Hippocampal formation (tissue), 2 donors: Measurements from ENCODE around the gene GOLGA2.
"Not testable (repeated sequence)": the region's sequence is repeated elsewhere in the genome, so short reads cannot be mapped to it uniquely, and the experiment has no call there.

Source experiments
- DNase-seq, 2 donors: peaks; one replicate each; lab custom pipeline; 2025; lab: John Stamatoyannopoulos, UW

Gene GOLGA2

GRCh38 chr9:128242828-128243214 lies 33.0 kb downstream of the GOLGA2 start:
- no peak for DNase-seq

- no peak for DNase-seq
These were observed 33.7 kb downstream of the GOLGA2 start for GRCh38 chr9:128242124-128242523.

GRCh38 chr9:128233817-128234406 lies 41.9 kb downstream of the GOLGA2 start:
- no peak for DNase-seq

GRCh38 chr9:128232528-128233428 lies 43.0 kb downstream of the GOLGA2 start:
- no peak for DNase-seq

- DNase-seq, result no peak
These were observed 43.9 kb downstream of the GOLGA2 start for GRCh38 chr9:128231638-128232527.

DNA sequence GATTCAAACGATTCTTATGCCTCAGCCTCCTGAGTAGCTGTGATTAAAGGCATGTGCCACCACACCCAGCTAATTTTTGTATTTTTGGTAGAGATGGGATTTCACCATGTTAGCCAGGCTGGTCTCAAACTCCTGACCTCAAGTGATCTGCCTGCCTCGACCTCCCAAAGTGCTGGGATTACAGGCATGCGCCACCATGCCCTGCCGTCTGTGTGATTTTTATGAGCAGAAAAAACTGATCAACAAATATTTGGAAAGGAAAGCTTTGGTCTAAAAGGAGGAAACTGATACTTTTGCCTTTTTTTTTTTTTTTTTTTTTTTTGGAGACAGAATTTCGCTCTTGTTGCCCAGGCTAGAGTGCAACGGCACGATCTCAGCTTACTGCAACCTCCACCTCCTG lies 44.9 kb downstream of the GOLGA2 start:
- DNase-seq, result not testable (repeated sequence)

DNA sequence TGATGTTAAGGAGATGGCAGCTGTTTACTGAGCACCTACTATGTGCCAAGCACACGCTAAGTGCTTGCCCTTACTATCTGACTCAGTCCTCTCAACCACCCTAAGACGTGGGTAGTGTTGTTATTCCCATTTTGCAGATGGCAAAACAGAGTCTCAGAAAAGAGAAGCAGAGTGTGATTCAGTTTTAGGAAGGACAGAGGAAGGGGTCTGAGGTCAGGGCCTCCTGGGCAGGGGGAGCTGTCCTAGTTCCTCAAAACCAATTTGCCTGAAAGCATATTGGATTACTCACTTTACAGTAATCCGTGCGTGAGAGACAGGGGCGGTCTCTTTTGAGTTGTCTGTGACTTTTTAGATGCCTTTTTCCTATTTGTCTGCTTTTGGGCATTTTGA lies 49.4 kb downstream of the GOLGA2 start:
- DNase-seq, result no peak

DNA sequence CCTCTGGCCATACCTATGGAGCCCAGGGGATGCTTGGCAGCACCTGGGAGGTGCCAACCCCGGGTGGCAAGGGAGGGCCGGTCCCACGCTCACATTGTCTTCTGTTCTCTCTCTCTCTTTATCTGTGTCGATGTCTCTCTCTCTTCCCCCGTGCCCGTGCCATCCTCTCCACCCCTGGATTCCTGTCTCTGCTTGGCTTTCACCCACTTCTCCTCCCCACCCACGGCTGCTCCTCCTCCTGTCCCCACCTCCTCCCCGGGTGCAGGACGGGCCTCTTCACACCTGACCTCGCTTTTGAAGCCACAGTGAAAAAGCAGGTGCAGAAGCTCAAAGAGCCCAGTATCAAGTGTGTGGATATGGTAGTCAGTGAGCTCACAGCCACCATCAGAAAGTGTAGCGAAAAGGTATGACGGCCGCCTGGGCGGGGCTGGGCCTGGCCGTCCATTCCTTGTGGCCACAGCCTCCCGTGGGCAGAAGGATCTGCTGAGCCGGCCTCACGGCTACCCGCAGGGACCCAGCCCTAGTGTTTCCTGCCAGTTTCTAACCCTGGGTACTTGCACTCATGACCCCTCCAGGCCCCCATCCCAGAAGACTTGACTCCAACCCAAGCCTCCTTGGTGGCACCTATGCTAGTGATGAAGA lies 49.9 kb downstream of the GOLGA2 start:
- DNase-seq, result no peak

DNA sequence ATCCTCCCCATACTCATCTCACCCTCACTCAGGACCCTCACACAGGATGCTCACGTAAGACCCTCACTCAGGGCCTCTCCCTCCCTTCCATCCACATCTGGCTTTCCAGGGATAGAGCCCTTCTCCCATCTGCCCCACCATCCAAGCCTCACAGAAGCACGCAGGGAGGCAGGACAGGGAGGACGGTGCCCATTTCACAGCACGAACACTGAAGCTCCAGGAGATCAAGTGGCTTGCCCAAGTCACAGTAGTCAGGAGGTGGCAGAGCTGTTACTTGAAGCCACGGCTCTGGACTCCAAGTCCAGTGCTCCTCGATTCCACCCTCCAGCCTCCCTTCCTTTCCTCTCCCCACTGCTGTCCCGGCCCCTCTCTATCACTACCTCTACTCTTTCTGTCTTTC lies 50.9 kb downstream of the GOLGA2 start:
- DNase-seq, result no peak

GRCh38 chr9:128222880-128223670 lies 52.7 kb downstream of the GOLGA2 start:
- no peak for DNase-seq

- no peak for DNase-seq
These were observed 53.8 kb downstream of the GOLGA2 start for GRCh38 chr9:128222026-128222425.

- no peak for DNase-seq
These were observed 56.0 kb downstream of the GOLGA2 start for GRCh38 chr9:128219831-128220230.

DNA sequence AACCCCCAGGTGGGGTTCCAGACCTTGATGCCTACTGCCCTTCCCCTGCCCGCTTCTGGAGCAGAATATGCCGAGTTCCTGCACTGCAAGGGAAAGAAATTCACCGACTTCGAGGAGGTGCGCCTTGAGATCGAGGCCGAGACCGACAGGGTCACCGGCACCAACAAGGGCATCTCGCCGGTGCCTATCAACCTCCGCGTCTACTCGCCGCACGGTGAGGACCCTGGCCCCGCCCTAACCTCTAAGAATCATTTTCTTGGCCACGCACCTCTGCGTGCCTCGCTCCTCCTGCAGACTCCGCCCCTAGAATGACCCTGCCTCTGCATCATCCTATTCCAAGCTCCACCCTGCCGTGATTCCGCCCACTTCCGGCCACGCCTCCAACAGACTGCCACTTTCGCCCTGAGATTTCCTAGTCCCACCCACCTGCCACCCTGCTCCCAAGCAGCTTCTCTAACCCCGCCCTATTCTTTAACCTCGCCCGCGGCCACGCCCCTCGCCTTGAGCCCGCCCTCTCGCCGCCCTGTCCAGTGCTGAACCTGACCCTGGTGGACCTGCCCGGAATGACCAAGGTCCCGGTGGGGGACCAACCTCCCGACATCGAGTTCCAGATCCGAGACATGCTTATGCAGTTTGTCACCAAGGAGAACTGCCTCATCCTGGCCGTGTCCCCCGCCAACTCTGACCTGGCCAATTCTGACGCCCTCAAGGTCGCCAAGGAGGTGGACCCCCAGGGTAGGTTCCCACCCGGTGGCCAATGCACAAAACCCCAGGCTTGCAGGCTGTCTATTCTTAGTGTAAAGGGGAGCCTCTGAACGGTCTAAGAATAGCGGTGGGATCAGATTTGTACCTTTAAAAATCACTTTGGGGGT lies 57.1 kb downstream of the GOLGA2 start:
- peak; percentile 57 to 83 for DNase-seq

- DNase-seq, result no peak
These were observed 57.7 kb downstream of the GOLGA2 start for GRCh38 chr9:128218172-128218517.

- no peak for DNase-seq
These were observed 58.8 kb downstream of the GOLGA2 start for GRCh38 chr9:128216781-128217553.

DNA sequence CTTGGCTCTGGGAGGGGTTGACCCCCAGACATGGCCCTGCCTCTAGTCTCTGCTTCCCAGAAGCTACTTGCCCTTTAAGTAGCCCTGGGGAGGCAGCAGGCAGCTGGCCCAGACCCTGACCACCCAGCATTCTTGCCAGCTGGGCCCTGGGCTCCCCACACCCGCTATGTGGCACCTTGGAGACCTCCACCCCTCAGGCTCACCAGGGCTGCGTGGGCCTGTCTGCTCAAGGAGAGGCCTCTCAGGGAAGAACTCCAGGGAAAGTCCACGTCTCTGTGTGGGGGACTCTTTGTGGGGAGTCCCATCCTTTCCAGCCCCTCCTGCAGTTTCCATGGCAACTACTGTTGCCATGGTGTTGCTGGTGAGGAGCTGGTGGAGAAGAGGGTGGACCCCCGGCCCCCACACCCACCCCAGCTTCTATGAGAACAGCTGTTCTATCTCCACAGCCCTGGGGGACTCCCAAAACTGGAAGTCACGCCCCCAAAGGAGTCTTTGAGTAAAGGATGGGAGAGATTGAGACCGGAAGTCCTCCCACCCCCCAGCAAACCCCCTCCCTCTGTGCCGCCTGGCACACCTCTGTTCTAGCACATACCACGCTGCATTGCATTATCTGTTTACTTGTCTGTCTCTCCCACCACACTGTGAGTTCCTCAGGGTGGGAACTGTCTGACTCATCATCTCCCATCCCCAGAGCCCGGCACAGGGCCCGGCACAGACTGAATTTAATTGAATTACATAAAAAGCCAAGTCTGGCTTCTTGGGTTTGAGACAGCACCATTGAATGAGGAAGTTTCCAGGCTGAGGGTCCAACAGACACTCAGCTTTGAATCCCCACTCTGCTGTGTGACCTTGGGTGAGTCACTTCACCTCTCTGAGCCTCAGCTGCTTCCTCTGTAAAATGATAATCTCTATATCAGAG lies 60.1 kb downstream of the GOLGA2 start:
- DNase-seq, result no peak

- DNase-seq, result no peak
These were observed 61.0 kb downstream of the GOLGA2 start for GRCh38 chr9:128214571-128215490.
